ACHN (cell line): ENCODE data around the gene MVK.
"Not testable (repeated sequence)": the region's sequence is repeated elsewhere in the genome, so short reads cannot be mapped to it uniquely, and the experiment has no call there.

Experiments
- DNase-seq: peaks from one replicate; pipeline ENCODE4 v3.0.0-alpha.2; 2015
- in situ Hi-C: cut with HindIII; loops from 2 replicates; pipeline ENCODE4 v1.10.0; 2017; ENCODE audit warnings: low sequenced_read_pairs, low pct_ligation_motif_present, low pct_unique_long_range_greater_than_20kb

MVK gene

DNA sequence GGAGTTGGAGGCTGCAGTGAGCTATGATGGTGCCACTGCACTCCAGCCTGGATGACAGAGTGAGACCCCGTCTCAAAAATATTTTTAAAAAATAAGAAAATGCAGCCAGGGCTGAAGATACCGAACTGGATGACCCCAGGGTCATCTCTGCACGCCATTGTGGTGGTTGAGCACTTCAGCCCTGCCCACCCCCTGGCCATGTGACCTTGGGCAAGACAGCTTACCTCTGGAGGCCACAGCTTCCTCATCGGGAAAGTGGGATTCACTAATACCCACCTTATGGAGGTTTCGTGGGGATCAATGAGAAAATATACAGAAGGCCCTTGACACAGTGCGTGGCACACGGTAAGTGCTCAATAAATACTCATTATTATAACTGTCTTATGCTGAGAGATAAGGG is 25.5 kb downstream of the MVK start:
- in situ Hi-C loops: no loop called here
- DNase-seq: no peak

DNA sequence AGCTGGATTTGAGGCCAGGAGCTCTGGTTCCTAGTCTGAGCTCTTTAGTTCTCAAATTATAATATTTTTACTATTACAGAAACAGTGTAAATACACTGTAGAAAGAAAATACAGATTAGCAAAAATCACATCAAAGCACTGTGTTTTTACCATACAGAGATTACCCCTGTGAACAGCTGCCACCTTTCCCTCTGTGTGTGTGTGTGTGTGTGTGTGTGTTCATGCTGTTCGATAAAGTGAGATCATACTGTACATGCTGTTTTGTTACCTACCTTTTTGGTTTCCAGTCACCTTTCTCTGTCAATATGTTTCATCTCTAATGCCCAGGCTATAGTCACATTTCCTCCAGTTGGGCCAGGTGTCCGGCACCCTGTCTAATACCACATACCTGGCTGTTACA is 26.9 kb downstream of the MVK start:
- no peak for DNase-seq
- in situ Hi-C loops: no loop called here

DNA sequence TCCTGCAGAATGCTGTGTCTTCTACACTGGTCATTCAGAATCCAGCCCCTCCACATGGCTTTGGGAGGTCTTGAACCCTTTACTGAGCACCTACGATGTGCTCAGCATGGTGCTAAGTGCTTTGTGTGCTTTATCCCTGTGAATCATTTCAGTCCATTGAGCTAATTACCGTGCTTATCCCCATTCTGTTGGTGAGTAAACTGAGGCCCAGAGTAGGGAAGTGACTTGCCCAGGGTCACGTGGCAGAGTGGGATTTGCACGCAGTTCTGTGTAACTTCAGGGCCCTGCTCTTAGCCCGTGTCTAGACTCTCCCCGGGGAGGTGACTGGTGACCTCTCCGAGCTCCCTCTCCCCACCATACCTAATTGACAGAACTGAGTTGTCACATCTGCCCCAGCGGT is 27.4 kb downstream of the MVK start:
- in situ Hi-C loops: no loop called here
- no peak for DNase-seq

DNA sequence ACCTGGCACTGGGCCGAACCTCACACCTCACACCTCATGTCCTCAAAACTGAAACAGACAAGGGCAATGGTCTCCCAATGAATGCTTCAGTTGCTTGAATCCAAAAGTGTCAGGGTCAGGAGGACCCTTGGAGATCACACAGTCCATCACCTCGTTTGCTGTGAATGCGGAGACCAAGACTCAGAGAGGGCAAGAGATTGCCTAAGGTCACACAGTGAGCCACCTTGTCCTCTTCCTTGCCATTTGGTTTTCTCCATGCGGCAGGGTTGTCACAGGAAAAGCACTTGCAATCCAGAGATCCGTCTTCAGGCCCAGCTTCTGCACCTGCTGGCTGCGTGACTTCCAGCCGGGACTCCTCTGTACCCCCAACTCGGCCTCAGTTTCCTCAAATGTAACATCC is 28.0 kb downstream of the MVK start:
- in situ Hi-C loops: no loop called here
- no peak for DNase-seq

DNA sequence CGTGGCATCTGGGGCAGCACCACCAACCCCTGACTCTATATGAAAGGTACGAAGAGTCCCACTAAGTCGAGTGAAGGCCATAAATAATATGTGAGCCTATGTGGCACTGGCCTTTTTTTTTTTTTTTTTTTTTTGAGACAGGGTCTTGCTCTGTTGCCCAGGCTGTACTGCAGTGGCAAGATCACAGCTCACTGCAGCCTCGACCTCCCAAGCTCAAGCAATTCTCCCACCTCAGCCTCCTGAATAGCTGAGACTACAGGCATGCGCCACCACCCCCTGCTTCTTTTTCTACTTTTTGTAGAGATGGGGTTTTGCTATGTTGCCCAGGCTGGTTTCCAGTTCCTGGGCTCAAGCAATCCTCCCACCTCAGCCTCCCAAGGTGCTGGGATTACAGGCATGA is 28.5 kb downstream of the MVK start:
- DNase-seq, in situ Hi-C loops: not testable (repeated sequence)

DNA sequence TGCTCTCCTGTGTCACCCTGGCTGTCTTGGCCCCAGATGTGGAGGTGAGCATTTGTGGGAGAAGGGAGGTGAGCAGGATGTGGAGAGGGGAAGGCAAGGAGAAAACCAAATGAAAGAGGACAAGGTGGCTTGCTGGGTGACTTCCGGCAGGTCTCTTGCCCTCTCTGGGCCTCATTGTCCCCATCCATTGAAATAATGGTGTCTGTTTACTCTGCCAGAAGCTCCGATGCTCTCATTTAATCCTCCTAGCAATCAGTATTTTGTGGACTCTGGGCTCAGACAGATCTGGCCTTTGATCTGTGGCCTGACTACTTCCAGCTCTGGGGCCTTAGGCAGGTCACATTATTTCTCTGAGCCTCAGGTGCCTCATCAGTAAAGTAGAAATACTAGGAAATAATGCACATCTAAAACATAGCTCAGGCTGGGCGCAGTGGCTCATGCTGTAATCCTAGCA is 30.6 kb downstream of the MVK start:
- in situ Hi-C loops: no loop called here

DNA sequence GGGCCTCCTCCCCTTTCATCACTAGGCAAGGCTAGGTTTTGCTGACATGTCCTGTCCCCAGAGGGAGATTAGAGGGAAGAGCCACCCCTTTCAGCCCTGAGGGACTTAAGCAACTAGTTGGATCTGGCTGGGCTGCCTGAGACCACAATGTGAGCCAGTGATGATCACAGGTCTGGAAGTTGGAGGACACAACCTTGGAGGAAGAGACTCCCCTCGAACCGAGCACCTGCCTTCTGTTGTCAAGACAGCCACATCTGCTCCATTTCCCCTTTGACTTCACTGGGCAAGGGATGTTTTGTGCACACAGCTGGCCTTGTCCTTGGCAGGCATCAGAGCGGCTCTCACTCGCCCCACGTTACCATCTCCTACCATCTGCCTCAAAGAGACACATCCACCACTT is 31.4 kb downstream of the MVK start:
- in situ Hi-C loops: no loop called here
- no peak for DNase-seq

More for the DNA sequence above, 30.6 kb downstream of the MVK start:
- no peak for DNase-seq

DNA sequence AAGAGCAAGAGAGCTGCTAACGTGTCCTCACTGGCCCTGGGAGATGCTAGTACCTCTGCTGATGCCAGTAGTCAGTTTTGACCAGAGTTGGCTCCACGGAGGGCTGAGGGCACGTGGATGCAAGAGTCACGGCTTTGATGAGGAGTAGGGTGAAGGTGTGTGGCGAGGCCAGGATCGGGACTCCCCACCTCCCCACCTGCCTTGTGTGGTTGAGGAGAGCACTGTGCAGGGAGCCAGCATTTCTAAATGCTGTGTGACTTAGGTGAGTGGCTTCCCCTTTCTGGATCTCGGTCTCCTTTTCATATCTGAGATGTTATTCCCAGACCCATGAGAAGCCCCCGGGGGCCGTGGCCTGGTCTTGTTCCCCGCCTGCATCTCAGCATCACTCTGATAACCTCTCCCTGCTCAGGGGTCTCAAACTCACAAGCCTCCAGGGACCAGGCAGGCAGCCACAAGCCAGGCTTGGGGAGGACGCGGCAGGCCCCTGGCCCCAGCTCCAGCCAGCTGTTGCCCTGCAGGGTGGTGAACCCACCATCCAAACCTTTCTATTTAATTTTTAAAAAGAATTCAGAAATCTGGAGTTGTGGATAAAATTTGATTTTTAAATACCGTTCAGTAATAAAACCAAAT is 32.1 kb downstream of the MVK start:
- DNase-seq: no peak
- in situ Hi-C loops: no loop called here

DNA sequence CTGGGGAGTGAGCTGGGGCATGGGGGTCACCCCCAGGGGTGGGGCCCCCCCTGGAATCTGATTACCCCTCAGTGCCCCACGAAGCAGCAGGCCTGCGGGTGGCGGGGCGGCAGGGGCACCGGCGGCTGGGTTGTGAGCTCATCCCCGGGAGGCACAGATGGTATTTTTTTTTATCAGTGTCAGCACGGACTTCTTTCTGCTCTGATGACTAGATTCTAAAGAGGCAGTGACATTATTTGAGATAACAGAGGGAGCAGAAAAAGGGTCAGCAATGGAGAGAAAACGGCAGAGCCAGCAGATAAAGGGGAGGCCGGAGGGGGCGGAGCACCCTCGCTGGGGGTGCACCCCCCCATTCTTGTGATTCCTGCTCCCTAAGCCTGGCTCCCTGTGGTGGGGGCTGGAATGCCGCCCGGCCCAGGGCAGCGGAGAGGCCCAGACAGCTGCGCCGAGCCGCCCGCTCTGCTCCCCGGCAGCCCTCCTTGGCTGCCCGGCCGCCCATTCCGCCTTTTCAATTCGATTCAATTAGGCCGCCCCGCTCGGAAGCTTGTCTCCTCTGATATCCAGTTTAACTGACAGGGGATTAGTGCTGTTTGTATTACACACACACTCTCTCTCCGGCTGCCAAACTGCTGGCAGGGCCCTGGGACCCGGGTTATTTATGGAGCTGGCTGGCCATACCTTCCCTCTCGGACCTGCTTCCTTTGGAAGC is 32.9 kb downstream of the MVK start:
- DNase-seq: no peak
- in situ Hi-C loops: no loop called here

DNA sequence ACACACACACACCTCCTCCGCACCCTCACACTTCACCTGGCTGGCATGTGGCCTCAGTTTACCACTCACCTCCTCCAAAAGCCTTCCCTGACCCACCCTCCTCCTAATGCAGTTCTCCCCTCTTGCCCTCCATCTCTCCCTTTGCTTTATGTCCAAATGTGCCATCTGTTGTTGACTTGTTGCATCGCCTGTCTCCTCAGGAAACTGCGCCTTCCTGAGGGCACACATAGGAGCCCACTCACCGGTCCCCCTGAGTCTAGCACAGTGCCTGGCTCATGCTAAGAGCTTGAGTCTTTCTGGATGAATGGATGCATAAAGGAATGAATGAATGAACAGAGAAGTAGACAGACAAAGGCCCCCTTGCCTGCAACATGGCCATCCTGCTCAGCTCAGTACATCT is 34.0 kb downstream of the MVK start:
- no peak for DNase-seq
- in situ Hi-C loops: no loop called here

DNA sequence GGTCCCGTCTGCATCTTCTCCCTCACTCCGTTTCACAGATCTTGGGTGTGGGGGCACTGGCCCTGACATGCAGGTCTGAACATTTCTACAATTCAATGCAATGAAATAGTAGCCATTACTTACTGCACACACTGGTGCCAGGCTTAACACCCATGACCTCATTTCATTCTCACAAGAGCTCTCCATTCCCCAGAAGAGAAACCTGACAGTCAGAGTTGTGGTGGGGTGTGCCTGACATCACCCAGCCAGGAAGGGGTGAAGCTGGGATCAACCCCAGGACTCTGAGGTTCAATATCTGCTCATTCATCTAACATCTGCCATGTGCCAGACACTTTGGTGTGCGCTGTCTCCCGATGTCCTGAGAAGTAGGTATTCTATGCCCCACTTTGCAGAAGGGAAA is 34.7 kb downstream of the MVK start:
- no peak for DNase-seq
- in situ Hi-C loops: no loop called here

DNA sequence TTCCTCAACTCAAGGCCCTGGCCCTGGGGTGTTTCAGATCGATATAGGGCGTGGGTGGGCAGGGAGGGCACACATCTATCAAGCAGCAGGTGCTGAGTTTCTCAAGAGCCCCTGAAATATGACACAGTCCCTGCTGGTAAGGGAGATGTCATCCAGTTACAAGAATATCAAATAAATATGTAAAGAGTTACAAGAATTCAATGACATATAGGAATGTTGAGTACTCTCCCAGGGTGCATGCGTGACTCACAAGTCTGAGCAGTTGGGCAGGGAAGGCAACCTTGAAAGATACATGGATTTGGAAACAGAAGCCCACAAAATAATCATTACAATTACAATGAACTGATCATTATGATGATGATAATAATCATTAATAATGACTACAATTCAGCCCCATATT is 35.2 kb downstream of the MVK start:
- no peak for DNase-seq
- in situ Hi-C loops: no loop called here

DNA sequence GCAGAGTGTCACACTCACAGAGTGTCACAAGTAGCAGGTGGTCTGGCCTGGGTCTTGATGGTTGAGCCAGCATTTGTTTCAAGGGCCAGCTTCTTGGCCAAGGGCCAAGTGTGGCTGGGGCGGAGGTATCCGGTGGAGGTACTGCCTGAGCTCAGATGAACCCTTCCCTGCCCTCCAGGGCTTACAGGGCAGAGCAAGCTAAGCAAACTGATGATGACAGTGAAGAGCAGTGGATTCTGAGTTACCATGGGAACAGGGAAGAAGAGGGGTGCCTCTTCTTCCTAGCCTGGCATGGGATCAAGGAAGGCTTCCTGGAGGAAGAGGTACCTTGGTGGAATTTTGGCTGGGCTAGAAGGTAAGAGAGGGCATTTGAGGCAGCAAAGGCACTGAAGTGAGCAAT is 35.7 kb downstream of the MVK start:
- DNase-seq: no peak
- in situ Hi-C loops: no loop called here

DNA sequence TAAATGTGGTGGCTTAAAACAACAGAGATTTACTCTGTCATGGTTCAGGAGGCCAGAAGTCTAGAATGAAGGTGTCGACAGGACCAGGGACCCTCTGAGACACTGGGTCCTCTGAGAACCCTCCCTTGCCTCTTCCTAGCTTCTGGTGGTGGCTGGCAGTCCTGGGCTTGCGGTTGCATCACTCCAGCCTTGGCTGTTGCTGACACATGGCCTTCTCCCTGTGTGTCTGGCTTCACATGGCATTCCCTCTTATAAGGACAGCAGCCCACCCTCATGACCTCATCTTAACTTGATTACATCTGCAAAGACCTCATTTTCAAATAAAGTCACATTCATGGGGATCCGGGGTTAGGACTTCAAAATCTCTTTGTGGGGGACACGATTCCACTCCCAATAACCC is 36.9 kb downstream of the MVK start:
- no peak for DNase-seq
- in situ Hi-C loops: no loop called here

DNA sequence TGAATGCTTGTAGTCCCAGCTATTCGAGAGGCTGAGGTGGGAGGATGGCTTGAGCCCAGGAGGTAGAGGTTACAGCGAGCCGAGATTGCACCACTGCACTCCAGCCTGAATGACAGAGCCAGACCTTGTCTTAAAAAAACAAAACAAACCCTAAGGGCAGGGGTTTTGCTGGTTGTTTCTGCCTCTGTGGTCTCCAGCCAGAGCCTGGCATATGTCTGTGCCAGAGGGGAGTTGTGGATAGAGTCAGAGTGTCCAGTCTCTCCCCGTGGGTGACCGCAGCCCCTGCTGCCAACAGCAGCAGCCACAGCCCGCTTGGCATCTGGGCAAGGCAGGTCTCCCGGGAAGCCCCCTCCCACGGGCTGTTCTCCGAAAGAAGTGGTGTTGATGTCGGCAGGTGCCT is 37.6 kb downstream of the MVK start:
- DNase-seq: no peak
- in situ Hi-C loops: no loop called here

DNA sequence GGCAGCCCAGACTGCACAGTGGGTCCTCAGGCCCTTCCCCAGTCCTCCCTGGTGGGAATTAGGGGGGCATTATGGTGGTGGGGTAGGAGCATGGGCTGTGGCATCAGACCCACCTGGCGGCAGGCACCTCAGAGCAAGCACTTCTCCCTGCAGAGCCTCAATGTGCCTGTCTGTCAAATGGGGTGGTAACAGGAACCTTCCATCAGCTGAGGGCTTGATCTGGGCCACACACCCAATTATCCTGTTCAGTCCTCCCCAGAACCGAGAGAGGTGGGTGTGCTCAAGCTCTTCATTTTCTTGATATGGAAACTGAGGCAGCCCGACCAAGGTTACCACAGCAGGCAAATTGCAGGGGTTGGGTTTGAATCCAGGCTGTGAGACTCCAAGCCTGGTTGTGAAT is 38.4 kb downstream of the MVK start:
- in situ Hi-C loops: no loop called here
- no peak for DNase-seq

DNA sequence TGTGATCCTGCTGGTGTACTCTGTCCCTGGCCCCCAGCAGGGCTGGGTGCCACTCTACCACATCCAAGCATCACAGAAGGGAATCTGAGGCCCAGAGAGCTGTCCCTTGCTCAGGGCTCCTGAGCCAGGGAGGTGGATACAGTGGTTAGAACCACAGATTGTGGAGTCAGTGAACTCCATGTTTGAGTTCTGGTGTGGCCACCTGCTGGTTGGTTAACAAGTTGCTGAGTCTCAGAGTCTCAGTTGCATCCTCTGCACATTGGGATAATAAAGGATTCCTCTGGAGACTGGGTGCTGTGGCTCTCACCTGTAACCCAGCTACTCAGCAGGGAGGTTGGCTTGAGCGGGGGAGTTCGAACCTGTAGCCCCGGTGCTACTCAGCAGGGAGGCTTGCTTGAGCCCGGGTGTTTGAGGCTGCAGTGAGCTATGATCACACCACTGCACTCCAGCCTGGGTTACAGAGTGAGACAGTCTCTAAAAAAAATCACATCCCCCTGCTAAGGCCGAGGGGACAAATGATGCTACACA is 39.4 kb downstream of the MVK start:
- DNase-seq: peak; percentile 24
- in situ Hi-C loops: no loop called here

DNA sequence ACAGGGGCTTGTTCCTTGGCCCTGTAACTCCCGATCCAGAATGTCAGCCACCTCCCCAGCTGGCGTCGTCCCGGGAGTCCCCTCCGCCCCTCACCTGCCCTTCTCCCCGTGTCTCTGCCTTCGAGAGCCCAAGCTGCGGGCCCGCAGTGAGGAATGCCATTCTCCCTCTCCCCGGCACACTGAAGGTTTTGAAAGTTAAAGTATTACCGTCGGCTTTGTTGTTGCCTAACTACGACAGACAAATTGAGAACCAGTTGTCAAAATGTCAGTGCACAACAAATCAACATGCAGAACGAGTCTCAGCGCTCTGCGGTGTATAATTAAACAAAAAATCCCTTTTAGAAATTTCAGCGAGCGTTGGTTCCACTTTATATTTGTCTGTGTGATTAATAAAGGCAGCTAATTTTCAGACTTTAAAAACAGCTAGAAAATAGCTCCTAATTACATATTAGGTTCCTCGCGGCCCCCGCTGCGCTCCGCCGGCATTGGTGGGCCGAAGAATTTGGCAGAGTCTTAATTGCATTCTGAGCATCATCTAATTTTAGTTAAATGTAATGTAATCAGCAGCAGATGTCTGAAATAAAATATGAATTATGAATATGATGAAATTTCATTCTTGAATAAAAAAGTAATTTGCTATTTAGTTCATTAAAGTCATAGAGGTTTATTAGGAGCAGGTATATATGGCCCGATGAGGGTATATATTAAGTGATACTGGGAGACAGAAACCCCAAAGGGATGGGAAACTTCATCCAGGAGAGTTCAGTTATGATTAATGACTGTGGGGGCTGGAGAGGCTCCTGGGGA is 40.3 kb downstream of the MVK start:
- no peak for DNase-seq
- in situ Hi-C loops: no loop called here

DNA sequence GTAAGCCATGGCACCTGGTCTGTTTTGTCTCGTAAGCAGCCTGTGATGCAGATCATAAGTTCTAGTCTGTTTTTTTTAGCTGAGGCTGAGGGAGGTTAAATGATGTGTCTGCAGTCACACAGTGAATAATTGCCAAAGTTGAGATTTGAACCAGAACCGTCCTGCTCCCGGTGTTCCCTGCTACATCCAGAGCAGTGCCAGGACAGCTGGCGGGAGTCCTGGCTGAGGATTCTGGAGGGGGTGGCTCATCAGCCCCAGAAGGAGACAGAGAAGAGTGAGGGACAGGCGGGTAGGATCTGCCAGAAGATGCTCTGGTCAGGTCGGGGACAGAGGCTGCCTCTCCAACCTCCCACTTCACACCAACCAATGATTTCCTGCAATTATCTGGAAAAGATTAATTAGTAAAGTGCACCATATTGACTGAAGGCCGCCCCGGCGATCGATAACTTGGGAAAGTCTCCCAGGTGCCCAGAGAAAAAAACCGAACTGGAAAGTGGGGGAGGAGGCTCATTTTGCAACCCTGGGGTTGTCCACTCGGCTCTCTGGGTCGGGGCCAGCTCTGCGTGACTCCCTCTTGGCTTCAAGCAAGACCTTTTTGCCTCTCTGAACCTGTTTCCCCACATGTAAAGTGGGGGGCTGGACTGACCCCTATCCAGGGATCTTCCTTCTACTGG is 42.1 kb downstream of the MVK start:
- in situ Hi-C loops: no loop called here

More for the DNA sequence above, 42.1 kb downstream of the MVK start:
- no peak for DNase-seq
